Keratinocyte (primary cell): Measurements from ENCODE around the gene CDKN1C. TPM values are rescaled to one million over a fixed set of nuclear protein-coding genes. Genes with fewer than 3 reads are reported as not detected.

Experiments
- DNase-seq: peaks from one replicate; pipeline ENCODE4 v3.0.0-alpha.2; 2011; ENCODE audit warnings: low read depth, missing footprints, low spot score
- FAIRE-seq: peaks from 2 replicates; lab custom pipeline; 2011; peaks lifted over from hg19 to GRCh38; lab: Jason Lieb, UNC
- H2AFZ ChIP-seq: 2 replicates; pipeline ENCODE4 v1.6.0; 2012; ENCODE audit warnings: low read length, control low read depth, inconsistent platforms; ENCODE audit not compliant: control insufficient read depth
- H3K27ac ChIP-seq: 2 replicates; pipeline ENCODE4 v1.5.1; 2011; ENCODE audit warnings: low read length; ENCODE audit not compliant: control insufficient read depth, insufficient read depth
- H3K27me3 ChIP-seq: 3 replicates; pipeline ENCODE4 v1.6.0; 2011; ENCODE audit warnings: low read length; ENCODE audit not compliant: control insufficient read depth, insufficient read depth; ENCODE audit errors: extremely low read depth
- H3K36me3 ChIP-seq, 2 experiments: 2 replicates in 1 of 2; 3 replicates in 1 of 2; pipeline ENCODE4 v1.5.1; 2011; ENCODE audit warnings: low read length in 2 of 2, mild to moderate bottlenecking in 1 of 2; ENCODE audit not compliant: control insufficient read depth in 2 of 2, insufficient read depth in 2 of 2; ENCODE audit errors: extremely low read depth in 1 of 2
- H3K4me1 ChIP-seq: 3 replicates; pipeline ENCODE4 v1.5.1; 2011; ENCODE audit warnings: low read length; ENCODE audit not compliant: control insufficient read depth, insufficient read depth; ENCODE audit errors: extremely low read depth
- H3K4me2 ChIP-seq: 3 replicates; pipeline ENCODE4 v1.6.0; 2011; ENCODE audit warnings: low read depth, low read length; ENCODE audit not compliant: control insufficient read depth, insufficient read depth; ENCODE audit errors: extremely low read depth
- H3K4me3 ChIP-seq, 3 experiments: fragments of 200-600 bp in 1 of 3; sonication (generic) in 1 of 3; 2 replicates in 2 of 3; 3 replicates in 1 of 3; pipeline ENCODE4 v1.5.1; 2011 to 2016; ENCODE audit warnings: low read length in 3 of 3, mild to moderate bottlenecking in 3 of 3, control low read depth in 2 of 3, inconsistent platforms in 1 of 3, low read depth in 1 of 3, mixed read lengths in 1 of 3, mixed run types in 1 of 3, moderate library complexity in 1 of 3; ENCODE audit not compliant: control insufficient read depth in 2 of 3, insufficient read depth in 2 of 3; ENCODE audit errors: extremely low read depth in 1 of 3
- H3K79me2 ChIP-seq: 2 replicates; pipeline ENCODE4 v1.6.0; 2012; ENCODE audit warnings: low read length; ENCODE audit not compliant: control insufficient read depth, insufficient read depth
- H3K9ac ChIP-seq: 3 replicates; pipeline ENCODE4 v1.6.0; 2011; ENCODE audit warnings: low read length; ENCODE audit not compliant: control insufficient read depth, insufficient read depth; ENCODE audit errors: extremely low read depth
- H3K9me1 ChIP-seq: 3 replicates; pipeline ENCODE4 v1.6.0; 2011; ENCODE audit warnings: low read length; ENCODE audit not compliant: control insufficient read depth, insufficient read depth; ENCODE audit errors: extremely low read depth
- H3K9me3 ChIP-seq: 2 replicates; pipeline ENCODE4 v1.5.1; 2012; ENCODE audit warnings: low read depth, low read length; ENCODE audit not compliant: control insufficient read depth
- H4K20me1 ChIP-seq: 3 replicates; pipeline ENCODE4 v1.6.0; 2011; ENCODE audit warnings: low read length; ENCODE audit not compliant: control insufficient read depth, insufficient read depth; ENCODE audit errors: extremely low read depth
- CTCF ChIP-seq, 3 experiments: IDR thresholded peaks in 1 of 3; conservative IDR thresholded peaks in 1 of 3; optimal IDR thresholded peaks in 1 of 3; 2 replicates in 2 of 3; 3 replicates in 1 of 3; pipeline versions ENCODE3 to v1.5.1; 2011; ENCODE audit warnings: low read length in 3 of 3, mild to moderate bottlenecking in 3 of 3, moderate library complexity in 2 of 3, control low read depth in 1 of 3, inconsistent platforms in 1 of 3; ENCODE audit not compliant: insufficient read depth in 2 of 3; ENCODE audit errors: extremely low read depth in 1 of 3
- EZH2 ChIP-seq: IDR thresholded peaks from one replicate; pipeline ENCODE4 v1.6.1; 2012; ENCODE audit warnings: inconsistent platforms, mild to moderate bottlenecking, low read length, moderate library complexity
- dilution Hi-C: fragments of 300-500 bp; cut with MboI; formaldehyde crosslinking; loops from one replicate; pipeline ENCODE4 v1.7.0; 2020; ENCODE audit warnings: low sequenced_read_pairs; ENCODE audit not compliant: extremely low pct_ligation_motif_present
- polyA plus RNA-seq, 5 experiments: library from polyadenylated mRNA; depleted of rRNA in 3 of 5; stranded (reverse) in 3 of 5; stranded (forward) in 1 of 5; unstranded in 1 of 5; fragments of >200 nt; gene quantifications; 1 replicate in 1 of 5; 2 replicates in 3 of 5; 3 replicates in 1 of 5; pipeline versions ENCODE4 v1.2.1 to v1.2.3, GENCODE V29; 2011 to 2012; ENCODE audit warnings: missing spikeins in 2 of 5, low read depth in 1 of 5, low replicate concordance in 1 of 5

Gene CDKN1C
- polyA plus RNA-seq, 1 donor (not counting 4 experiments of a cell fraction or from before 2014, with no cell fraction given), result 0.37 TPM

- Histone ChIP-seq H3K79me2 (no peaks in the 10 kb centered on the region), H3K4me2 (no peak overlapping the region), H3K4me1 (no peaks in the 10 kb centered on the region), H3K9me3 (no peaks in the 10 kb centered on the region), H3K27me3 (peaks cover 25% of the 10 kb centered on the region), H3K27ac (no peak overlapping the region), H3K9me1 (no peaks in the 10 kb centered on the region), H3K36me3 (no peaks in the 10 kb centered on the region), H3K4me3 (no peak overlapping the region), H2AFZ (no peak overlapping the region), H3K9ac (no peak overlapping the region), H4K20me1 (no peaks in the 10 kb centered on the region)
- DNase-seq (no peak), FAIRE-seq (no peak)
- no peak for TF ChIP-seq EZH2
- TF ChIP-seq CTCF (optimal IDR thresholded peaks at IDR 0.05 in 1 of 3, IDR thresholded peaks at IDR 0.05 in 1 of 3, conservative IDR thresholded peaks at IDR 0.05 in 1 of 3; ENCODE audit: extremely low read depth in 1 of 3, insufficient read depth in 2 of 3, low read length in 3 of 3), result no peak
- dilution Hi-C loops, result no loop called here
Measured at GRCh38 chr11:2839395-2839943, 46.1 kb downstream of the CDKN1C start.

- H3K4me3 ChIP-seq, result no peak overlapping the region
- no peaks in the 10 kb centered on the region for H3K9me3 ChIP-seq
- H3K4me1 ChIP-seq, result no peaks in the 10 kb centered on the region
- H3K9me1 ChIP-seq, result no peaks in the 10 kb centered on the region
- no peaks in the 10 kb centered on the region for H4K20me1 ChIP-seq
- DNase-seq (no peak), FAIRE-seq (no peak)
- TF ChIP-seq EZH2, result no peak
- H3K4me2 ChIP-seq, result no peak overlapping the region
- no peaks in the 10 kb centered on the region for H3K79me2 ChIP-seq
- no peak overlapping the region for H2AFZ ChIP-seq
- no peaks in the 10 kb centered on the region for H3K36me3 ChIP-seq
- dilution Hi-C loops, result no loop called here
- peaks cover 25% of the 10 kb centered on the region for H3K27me3 ChIP-seq
- H3K9ac ChIP-seq, result no peak overlapping the region
- no peak overlapping the region for H3K27ac ChIP-seq
Measured at GRCh38 chr11:2838676-2839294, 46.8 kb downstream of the CDKN1C start.

- dilution Hi-C loops, result no loop called here
- Histone ChIP-seq H3K27ac (no peak overlapping the region), H3K79me2 (no peaks in the 10 kb centered on the region), H3K4me1 (no peaks in the 10 kb centered on the region), H4K20me1 (no peaks in the 10 kb centered on the region), H2AFZ (no peak overlapping the region), H3K9me1 (no peaks in the 10 kb centered on the region), H3K9me3 (no peaks in the 10 kb centered on the region), H3K27me3 (peaks cover 24% of the 10 kb centered on the region), H3K36me3 (no peaks in the 10 kb centered on the region), H3K4me2 (no peak overlapping the region), H3K4me3 (no peak overlapping the region), H3K9ac (no peak overlapping the region)
- TF ChIP-seq CTCF (optimal IDR thresholded peaks at IDR 0.05 in 1 of 3, IDR thresholded peaks at IDR 0.05 in 1 of 3, conservative IDR thresholded peaks at IDR 0.05 in 1 of 3; ENCODE audit: extremely low read depth in 1 of 3, insufficient read depth in 2 of 3, low read length in 3 of 3), result no peak
- TF ChIP-seq EZH2, result no peak
- DNase-seq (no peak), FAIRE-seq (no peak)
Measured at GRCh38 chr11:2838091-2838490, 47.5 kb downstream of the CDKN1C start.
